ENCODE measurements around the gene ATP8B4.

Gene ATP8B4

DNA sequence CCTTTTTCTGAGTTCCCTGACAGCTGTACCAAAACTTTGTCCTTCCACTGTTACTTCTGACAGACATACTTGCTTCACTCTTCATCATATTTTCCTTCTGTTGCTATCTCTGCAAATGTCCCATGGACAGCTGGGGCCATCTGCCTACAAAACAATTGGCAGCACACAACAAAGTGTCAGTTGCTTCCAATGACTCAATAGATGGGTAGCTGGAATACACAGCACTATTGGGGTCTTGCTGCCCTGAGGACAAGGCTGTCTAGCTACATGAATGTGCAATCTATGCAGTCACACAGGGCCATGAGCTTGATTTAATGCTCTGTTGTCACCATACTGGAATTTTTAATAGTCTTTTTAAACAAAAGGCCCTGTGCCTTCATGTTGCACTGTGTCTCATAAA is 305.4 kb downstream of the ATP8B4 start:
- DNase-seq (ENCODE audit: low read depth): no peak

DNA sequence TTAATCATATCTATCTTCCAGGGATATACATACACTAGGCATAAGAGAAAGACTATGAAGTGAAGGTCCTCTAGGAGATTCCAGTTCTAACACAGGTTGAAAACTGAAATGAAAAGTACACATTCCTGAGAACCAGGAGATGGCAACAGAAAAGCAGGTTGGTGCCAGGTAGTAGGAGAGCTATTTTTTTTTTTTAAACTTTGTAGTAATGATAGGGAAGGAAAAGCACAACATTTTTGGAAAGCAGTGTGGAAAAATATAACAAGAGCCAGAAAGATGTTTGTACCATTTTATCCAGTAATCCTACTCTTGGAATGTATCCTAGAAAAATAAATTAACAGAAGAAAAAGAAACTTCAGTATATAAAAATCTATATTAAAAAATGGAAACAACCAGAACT is 308.3 kb downstream of the ATP8B4 start:
- DNase-seq (ENCODE audit: low read depth): no peak

DNA sequence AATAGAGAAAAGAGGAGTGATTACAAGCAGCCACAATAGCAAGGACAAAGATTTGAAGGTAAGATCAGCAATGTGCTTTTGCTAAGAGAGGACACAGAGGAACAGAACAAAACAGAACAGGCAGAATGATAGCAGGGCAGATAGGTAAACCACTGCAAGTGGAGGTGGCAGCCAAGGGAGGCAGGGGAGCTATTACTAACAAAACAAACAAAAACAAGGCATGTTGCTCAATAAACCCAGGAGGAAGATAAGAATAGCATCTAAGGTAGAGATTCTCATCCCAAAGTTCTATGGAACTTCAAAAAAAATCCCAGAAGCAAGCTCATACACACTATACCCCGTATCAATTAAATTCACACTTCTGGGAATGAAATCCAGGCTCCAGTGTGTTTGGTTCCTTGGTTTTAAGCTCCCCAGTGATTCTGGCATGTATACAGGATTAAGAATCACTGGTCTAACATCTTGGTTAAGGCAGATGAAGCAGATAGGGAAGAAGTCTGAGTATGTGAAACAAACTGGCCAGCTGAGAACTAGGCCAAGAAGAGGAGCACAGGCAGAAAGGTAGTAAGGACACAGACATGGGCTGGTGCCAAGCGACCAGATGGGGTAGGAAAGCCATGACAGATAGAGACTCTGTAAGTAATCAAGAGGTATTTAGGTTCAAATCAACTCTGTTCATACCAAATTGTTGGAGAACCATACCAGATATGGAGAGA is 309.0 kb downstream of the ATP8B4 start:
- no peak for DNase-seq (ENCODE audit: low read depth)

DNA sequence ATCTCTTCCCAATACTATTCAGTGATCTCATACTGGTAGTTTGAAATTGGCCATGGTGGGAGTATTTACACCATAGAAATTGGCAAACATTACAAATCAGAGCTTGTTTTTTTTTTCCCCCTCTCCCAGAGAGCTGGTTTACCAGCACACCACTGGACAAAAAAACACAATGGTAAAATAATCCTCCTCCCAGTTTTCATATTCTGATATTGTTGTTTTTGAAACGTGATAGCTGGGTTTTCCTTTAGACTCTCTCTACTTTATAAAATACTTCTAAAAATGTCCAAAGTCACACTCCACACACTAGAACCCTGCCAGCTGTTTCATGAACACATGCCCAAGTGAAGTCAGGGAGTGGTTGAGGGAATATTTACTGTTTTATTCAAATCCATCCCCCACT is 310.7 kb downstream of the ATP8B4 start:
- DNase-seq (ENCODE audit: low read depth): no peak
